ENCODE measurements around the gene SCYGR5.
"Not testable (repeated sequence)": the region's sequence is repeated elsewhere in the genome, so short reads cannot be mapped to it uniquely, and the experiment has no call there.

The SCYGR5 gene

GRCh38 chr2:227666631-227667170, at the start of gene SCYGR5:
SCYGR5 (plus strand) TSS chr2:227666804; CDS start chr2:227666804, 0 bp downstream.
- not testable (repeated sequence) for H3K4me3 ChIP-seq (ENCODE audit: control insufficient read depth, low read depth, low read length); DNase-seq (ENCODE audit: low read depth)

GRCh38 chr2:227617316-227618230, 49.0 kb upstream of the SCYGR5 start, which contains the start of gene SCYGR4:
SCYGR4 (plus strand) TSS chr2:227617498; CDS start chr2:227617498, 0 bp downstream.
- H3K4me3 ChIP-seq (ENCODE audit: control insufficient read depth, low read depth, low read length), result no peak within 1 kb of the TSS
- DNase-seq (ENCODE audit: low read depth), result no peak
- no peak for TF ChIP-seq CTCF (IDR thresholded peaks at IDR 0.05; ENCODE audit: control insufficient read depth, insufficient read depth, low read depth, low read length, missing control alignments)

- DNase-seq (ENCODE audit: low read depth), result peak; percentile 18
- no peak for TF ChIP-seq CTCF (IDR thresholded peaks at IDR 0.05; ENCODE audit: control insufficient read depth, insufficient read depth, low read depth, low read length, missing control alignments)
- H3K4me3 ChIP-seq (ENCODE audit: control insufficient read depth, low read depth, low read length), result no peak overlapping the region
Measured at GRCh38 chr2:227623226-227623625, 43.4 kb upstream of the SCYGR5 start.

GRCh38 chr2:227625420-227625819, 41.2 kb upstream of the SCYGR5 start:
- no peak for DNase-seq (ENCODE audit: low read depth)
- no peak for TF ChIP-seq CTCF (IDR thresholded peaks at IDR 0.05; ENCODE audit: control insufficient read depth, insufficient read depth, low read depth, low read length, missing control alignments)
- H3K4me3 ChIP-seq (ENCODE audit: control insufficient read depth, low read depth, low read length), result no peak overlapping the region

- no peak overlapping the region for H3K4me3 ChIP-seq (ENCODE audit: control insufficient read depth, low read depth, low read length)
- DNase-seq (ENCODE audit: low read depth), result no peak
- no peak for TF ChIP-seq CTCF (IDR thresholded peaks at IDR 0.05; ENCODE audit: control insufficient read depth, insufficient read depth, low read depth, low read length, missing control alignments)
Measured at GRCh38 chr2:227626580-227627151, 39.9 kb upstream of the SCYGR5 start.

GRCh38 chr2:227627769-227628168, 38.8 kb upstream of the SCYGR5 start:
- DNase-seq (ENCODE audit: low read depth), result no peak
- no peak for TF ChIP-seq CTCF (IDR thresholded peaks at IDR 0.05; ENCODE audit: control insufficient read depth, insufficient read depth, low read depth, low read length, missing control alignments)
- no peak overlapping the region for H3K4me3 ChIP-seq (ENCODE audit: control insufficient read depth, low read depth, low read length)

GRCh38 chr2:227629435-227629834, 37.2 kb upstream of the SCYGR5 start:
- H3K4me3 ChIP-seq (ENCODE audit: control insufficient read depth, low read depth, low read length), result no peak overlapping the region
- DNase-seq (ENCODE audit: low read depth), result no peak
- TF ChIP-seq CTCF (IDR thresholded peaks at IDR 0.05; ENCODE audit: control insufficient read depth, insufficient read depth, low read depth, low read length, missing control alignments), result no peak

Measured in AG09309 (cell line).